ENCODE results near the gene IL10.

IL10 gene

GRCh38 chr1:206732992-206733391 lies 39.3 kb downstream of the IL10 start:
- DNase-seq = no peak

DNA sequence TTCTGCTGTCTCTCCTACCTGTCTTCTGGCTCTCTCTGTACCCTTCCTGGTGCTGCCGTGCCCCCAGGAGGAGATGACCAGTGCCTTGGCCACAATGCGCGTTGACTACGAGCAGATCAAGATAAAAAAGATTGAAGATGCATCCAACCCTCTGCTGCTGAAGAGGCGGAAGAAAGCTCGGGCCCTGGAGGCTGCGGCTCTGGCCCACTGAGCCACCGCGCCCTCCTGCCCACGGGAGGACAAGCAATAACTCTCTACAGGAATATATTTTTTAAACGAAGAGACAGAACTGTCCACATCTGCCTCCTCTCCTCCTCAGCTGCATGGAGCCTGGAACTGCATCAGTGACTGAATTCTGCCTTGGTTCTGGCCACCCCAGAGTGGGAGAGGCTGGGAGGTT lies 39.8 kb downstream of the IL10 start:
- no peak for DNase-seq

- DNase-seq = no peak
These were observed 42.8 kb downstream of the IL10 start for GRCh38 chr1:206729507-206729906.

GRCh38 chr1:206729050-206729449 lies 43.2 kb downstream of the IL10 start:
- DNase-seq = no peak

GRCh38 chr1:206728697-206728987 lies 43.7 kb downstream of the IL10 start:
- DNase-seq = no peak

GRCh38 chr1:206727981-206728696 lies 44.2 kb downstream of the IL10 start:
- DNase-seq = no peak

- peak; percentile 64 for DNase-seq
These were observed 47.0 kb downstream of the IL10 start for GRCh38 chr1:206725109-206725963.

DNA sequence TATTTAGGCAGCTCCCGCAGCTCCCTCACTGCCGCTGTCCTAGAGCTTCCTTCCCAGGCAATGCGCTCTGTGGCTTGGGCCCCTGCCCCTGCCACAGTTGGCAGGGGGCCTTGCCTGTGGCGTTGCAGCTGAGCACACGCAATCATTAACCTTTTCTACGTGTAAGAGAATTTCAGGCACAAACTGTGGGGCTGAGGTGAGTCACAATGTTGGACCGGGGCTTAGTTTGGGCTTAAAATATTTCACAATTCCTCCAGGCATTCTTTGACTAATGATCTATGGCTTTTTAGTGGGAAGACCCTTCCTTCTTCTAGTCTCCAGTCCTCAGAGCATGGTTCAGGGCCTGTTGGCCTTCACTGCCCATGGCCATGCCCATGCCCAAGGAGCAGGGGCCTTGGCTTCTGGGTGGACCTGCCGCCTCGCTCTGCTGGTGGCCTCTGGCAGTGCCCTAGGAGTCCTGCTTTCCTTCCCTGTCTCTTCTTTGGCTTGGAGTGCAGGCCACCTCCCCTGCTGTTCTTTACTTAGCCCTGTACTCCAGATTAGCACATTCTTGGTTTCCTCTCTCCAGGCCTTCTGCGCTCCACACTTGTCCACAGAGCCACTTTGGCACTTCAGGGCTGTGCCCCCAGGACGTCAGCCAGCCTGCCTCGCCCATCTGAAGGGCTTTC lies 48.4 kb downstream of the IL10 start:
- no peak for DNase-seq

GRCh38 chr1:206723462-206723804 lies 48.9 kb downstream of the IL10 start:
- no peak for DNase-seq

DNA sequence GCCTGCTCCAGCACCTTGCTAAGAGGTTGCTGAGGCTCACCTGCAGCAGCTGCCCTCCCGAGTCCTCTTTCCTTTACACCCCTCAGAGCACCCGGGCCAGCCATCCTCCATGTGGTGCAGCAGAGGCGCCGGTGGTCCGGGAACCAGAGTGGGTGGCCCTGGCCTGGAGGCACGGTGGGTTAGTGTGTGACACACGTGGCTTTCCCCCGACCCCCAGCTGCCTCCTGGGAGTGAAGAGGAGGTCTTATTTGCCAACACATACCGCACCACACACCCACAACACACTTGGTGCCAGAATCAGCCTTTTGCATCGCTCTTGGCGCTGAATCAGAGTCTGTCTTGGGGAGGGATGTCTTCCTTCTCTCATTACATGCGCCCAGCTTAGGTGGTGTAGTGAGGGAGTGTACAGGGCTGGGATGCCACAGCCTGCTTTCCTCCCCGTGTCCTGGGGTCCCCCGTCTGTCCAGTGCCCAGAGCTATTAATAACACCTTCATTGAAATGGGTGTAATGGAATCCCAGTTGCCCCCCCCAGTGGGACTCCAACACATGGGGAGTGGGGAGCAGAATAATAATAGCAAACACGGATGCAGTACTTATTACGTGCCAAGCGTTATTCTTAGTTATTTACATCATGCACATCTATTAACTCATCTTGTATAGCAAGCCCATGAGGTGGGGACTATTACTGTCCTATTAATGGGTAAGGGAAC lies 49.4 kb downstream of the IL10 start:
- no peak for DNase-seq

DNA sequence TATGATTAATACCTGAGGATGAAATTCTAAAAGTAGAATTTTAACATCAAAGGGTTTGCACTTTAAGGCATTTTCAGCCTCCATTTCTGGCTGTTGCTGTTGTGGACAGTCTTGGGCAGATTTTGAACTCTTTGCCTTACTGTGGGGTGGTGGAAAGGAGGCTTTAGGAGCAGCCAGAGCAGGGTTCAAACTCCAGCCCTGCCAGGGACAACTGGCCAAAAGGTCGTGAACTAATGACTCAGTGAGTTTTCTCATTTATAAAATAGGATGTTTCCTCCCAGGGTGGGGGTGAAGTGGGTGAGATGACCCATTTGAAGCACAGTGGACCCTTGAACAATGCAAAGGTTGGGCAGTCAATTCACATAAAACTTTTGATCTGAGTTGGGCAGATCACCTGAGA lies 50.8 kb downstream of the IL10 start:
- no peak for DNase-seq

DNA sequence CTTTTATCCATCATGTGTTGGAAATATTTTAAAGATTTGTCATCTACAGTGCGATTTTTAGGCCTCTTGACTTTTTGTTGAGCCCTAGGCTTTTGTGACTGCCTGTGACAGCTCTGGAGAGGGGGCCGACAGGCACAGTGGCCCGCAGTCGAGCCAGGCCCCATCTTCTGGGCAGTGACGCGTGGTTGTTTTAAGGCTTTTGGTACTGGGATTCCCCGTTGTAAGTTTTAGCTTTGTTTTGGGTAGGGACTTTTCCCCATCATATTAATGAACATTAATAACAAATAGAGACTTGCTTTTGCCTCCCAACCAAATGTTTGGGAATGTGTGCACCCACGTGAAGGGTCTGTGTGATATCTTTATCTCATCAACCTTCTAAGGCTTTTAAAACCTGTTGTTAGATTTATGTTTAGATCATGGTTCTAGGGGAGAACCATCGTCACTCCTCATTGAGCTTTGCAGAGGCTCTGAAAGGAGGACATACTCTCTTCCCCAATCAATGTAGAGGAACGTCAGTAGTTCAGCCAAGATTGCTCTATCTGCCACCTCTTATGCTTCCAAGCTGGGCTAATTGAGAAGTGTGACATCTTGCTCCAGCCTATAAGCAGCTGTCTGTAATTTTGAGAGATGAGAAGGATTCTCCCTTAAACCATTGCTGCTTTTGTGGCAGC lies 53.0 kb downstream of the IL10 start:
- no peak for DNase-seq

DNA sequence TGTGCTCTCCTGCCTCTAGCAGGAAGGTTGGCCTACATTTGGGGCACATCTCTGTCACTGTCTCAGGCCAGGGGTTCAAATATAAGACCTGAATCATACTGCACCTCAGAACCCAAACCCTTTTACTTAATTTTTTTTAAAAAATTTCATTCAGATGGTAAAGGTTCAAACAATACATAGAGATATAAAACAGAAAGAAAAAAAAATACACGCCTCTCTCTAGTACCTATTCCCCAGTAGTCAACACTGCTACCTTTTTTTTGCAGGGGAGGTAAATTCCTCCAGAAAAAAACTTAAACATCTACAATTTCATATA lies 54.7 kb downstream of the IL10 start:
- no peak for DNase-seq

Measured in activated naive CD4-positive, alpha-beta T cell treated with anti-CD3 and anti-CD28 coated beads, Interleukin-2, amount 50 U/mL, for 16 hours (primary cell).